NCI-H82 treated with DMSO at 0.1 percent for 48 hours (cell line): ENCODE data around the gene CYP27B1.

Experiments
- DNase-seq: peaks from one replicate; lab custom pipeline; 2025; ENCODE audit not compliant: unreplicated experiment; lab: John Stamatoyannopoulos, UW

CYP27B1 gene

GRCh38 chr12:57736741-57737466 is 30.0 kb downstream of the CYP27B1 start:
- DNase-seq = no peak

- no peak for DNase-seq
Measured at GRCh38 chr12:57735952-57736740, 30.7 kb downstream of the CYP27B1 start.

DNA sequence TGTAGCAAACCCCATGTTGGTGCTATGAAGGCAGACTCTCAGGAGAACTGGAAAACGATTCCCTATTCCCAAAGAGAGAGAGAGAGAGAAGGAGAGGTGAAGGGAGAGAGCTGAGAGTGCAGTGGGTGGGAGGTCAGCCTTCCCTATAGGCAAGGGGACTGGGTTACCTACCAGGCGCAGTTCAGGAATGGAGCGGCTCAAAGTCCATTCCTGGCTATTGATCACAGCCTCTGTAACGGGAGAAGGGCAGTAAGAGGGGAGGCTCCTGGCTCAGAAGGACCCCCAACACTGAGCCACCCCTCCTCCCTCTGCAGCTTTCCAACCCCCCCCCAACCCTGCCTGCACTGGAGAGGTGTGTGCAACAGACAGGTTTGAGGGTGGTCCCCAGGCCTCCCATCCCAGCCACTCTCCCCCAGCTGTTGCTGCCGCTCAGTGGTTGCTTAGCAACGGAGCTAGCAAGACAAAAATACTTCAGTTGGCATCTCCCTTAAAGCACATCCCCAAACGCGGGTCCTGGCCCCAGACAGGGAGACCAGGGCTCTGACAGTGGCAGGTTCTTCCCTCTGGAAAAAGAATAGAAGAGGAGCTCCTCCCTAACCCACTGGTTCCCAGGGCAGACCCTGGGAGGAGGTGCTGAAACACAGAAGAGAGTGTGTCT is 31.6 kb downstream of the CYP27B1 start:
- DNase-seq = no peak

GRCh38 chr12:57734591-57734990 is 32.3 kb downstream of the CYP27B1 start:
- DNase-seq = no peak

DNA sequence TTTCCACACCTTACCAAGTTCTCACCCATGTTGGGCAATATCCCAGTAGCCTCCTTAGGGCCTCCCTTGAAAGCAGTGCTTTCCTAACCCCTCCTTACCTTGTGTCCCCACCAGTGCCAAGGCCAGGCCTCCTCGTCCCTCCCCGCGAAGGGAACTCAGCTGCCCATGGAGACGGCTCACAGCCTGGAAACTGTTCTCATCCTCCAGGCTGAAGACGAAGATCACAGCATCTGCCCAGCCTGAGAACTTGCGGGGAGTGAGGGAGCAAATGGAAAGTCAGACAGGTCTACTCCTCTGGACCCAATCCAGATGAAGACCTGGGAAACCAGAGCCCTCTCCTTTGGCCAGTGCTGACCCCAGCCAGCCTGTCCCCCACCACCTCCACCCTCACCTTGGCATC is 33.0 kb downstream of the CYP27B1 start:
- DNase-seq = no peak

- DNase-seq = no peak
Measured at GRCh38 chr12:57732726-57733593, 33.9 kb downstream of the CYP27B1 start.

- no peak for DNase-seq
Measured at GRCh38 chr12:57732270-57732669, 34.6 kb downstream of the CYP27B1 start.

- no peak for DNase-seq
Measured at GRCh38 chr12:57731411-57732080, 35.3 kb downstream of the CYP27B1 start.

DNA sequence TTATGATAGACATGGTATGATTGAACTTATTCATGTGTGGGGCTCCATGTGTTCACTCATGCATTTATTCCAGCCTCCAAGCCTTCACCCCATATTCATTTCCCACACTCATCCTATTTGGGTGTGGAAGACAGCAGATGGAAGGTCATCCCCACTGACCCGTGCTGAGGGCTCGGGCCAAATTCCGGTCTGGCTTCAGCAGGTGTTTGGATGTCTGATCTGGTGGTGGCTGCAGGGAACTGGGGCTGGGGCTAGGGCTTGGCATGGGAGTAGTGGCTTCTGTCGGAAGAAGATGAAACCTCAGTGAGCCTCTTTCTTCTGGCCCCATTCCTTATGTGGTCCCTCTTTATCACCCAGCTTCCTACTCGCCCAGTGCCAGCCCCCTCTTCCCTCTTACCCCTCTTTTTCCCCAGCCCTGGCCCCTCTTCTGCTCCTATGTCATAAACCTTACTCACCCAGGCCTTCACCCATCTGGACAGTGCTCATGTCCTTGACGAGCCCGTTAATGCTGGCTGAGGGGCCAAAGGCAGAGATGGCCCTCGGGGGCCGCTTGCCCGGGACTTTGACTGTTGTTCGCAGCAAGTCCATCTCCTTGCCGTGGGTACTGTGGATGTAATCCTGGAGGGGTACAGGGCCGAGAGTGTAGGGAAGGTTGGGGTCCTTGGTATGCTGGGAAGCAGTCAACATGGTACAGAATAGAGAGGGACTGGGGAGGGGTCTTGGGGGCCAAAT is 36.4 kb downstream of the CYP27B1 start:
- no peak for DNase-seq

DNA sequence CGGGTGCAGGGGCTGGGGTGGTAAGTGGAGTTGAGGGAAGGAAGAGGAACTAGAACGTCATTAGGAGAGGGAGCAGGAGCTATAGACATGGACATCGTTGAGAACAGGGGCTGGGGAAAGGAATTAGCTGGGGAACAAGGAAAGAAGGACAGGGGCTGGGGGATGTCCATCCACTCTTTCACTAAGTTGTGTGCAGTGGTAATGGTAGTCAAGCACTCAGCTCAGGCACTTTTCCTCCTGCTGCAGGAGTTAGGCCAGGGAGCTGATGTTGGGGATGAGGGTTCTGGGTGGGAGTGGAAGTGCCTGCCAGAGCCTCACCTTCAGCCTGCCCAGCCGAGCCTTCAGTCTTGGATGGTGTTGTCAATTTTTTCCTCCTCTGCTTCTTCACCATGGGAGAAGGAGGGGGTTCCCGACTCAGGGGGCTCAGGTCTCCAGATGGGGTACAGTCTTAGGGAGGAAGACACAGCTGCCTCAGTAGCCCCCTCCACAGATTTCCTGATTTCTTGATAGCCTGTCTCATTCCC is 37.5 kb downstream of the CYP27B1 start:
- DNase-seq = no peak

DNA sequence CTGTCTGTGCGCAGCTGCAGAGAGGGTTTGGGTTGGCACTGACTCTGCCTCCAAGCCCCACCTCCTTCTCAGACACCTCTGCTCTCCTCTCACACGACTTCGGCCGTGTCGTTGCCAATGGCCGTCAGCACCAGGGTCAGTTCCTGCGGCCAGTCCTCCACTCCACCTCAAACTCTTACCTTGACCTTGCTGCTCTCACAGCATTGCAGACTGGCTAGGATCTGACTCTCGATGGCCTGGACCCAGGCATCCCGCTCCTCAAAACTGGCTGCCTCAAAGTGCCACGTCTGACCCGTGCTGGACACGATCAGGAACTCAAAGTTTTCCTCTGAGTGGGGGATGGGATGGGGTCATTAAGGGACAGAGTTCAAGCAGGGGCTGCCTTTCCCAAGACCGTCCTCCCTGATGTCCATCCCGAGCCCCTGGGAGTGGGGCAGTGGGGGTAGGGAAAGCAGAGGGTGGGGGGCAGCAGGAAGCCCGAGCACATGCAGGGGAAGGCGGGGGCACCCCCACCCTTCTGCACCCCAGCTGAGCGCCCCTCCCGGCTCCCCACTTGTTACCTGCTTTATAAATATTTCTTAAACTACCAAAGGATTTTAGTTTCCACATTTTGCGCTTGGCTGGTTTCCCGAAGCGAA is 39.0 kb downstream of the CYP27B1 start:
- DNase-seq = no peak

DNA sequence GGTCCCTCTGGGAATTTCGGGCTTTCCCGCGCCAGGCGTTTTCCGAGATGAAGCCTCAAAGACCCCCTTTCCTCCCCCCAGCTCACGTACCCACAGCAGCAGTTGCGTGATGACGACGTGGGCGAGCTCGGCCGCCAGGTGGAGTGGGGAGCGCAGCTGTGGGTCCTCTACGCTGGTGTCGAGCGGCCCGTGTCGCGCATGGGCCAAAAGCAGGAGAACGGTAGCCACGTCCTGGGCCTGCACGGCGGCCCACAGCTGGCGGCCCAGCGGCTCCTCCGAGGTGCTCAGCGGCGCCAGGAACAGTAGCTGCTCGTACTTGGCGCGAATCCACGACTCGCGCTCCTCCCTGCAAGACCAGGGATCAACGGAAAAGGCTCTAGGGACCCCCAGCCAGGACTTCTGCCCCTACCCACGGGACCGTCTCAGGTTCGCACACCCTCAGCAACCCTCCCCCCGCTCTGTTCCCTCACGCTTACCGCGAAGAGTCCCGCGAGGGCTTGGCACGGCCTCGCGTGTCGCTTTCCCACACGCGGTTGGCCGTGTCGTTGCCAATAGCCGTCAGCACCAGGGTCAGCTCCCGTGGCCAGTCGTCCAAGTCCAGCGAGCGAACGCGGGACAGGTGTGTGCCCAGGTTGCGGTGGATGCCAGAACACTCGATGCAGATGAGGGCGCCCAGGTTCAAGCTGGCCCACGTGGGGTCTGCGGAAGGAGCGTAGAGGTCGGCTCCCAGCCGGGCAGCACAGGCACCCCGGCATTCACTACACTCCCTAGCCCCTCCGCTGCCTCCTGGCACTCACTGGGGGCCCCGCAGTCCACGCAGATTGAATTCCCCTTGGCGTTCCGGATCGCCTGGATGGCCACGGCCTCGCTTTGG is 39.8 kb downstream of the CYP27B1 start:
- no peak for DNase-seq

- DNase-seq = peak; percentile 59
Measured at GRCh38 chr12:57726151-57726883, 40.6 kb downstream of the CYP27B1 start.

- no peak for DNase-seq
Measured at GRCh38 chr12:57725851-57726150, 41.1 kb downstream of the CYP27B1 start.

- DNase-seq = no peak
Measured at GRCh38 chr12:57724936-57725740, 41.7 kb downstream of the CYP27B1 start.

DNA sequence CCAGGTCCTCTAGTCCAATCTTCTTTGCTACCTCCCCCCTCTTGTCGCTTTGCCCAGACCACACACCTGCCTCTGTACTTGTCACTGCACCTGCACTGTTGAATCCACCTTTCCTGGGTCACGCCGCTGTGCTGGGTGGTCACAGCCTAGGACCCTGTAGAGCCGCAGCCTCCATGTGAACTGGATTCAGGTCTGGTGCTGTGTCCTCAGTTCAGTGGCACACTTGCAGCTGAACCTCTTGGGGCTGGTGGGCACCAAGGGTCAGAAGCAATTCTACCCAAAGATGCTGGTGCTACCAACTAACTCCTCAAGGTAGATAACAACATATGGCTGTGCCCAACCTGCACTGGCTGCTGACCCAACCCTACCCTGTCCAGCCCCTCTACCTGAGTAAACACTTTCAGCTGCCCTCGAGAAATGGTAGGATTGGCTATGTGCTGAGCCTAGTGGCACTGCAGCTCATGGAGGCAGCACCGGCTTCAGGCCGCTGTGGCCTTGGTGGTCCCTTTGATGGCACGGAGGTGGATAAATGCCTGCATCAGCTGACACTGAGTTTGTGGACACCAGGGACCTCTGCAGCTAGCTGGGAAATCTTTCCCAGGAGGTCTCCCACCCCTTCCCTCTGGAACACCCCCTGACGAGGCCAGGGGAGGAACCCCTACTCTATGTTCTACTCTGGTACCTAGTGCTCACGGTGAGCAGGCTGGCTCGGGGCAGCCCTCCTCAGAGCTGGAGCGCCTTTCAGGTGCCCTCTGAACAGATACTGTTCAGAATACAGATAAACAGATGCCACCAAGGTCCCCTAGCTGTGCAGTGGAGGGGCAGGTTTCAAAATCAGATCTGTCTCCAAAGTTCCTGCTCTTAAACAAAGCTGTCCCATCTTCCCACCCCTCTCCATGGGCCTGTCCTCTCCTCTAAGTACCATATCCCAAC is 42.6 kb downstream of the CYP27B1 start:
- no peak for DNase-seq
